IMR-90 (cell line): ENCODE measurements around the gene ZBTB7B. TPM values are rescaled to one million over a fixed set of nuclear protein-coding genes. Genes with fewer than 3 reads are reported as not detected.

Experiments used
- ATAC-seq: fragments of 200-7000 bp; cut with Tn5 transposase; 2 replicates; pipeline ENCODE4 v1.9.1; 2020; ENCODE audit warnings: low read depth, mild to moderate bottlenecking, moderate library complexity
- BruUV-seq: library from RNA; stranded (reverse); fragments of 400-500 nt; replicated peaks from 2 replicates; lab custom pipeline; 2021; lab: Mats Ljungman, UMichigan
- CTCF ChIA-PET: fragments of 300-600 bp; formaldehyde crosslinking; extraction: SDS; loops from one replicate; lab custom pipeline; 2021; ENCODE audit warnings: antibody characterized with exemption; lab: Yijun Ruan, JAX
- POLR2A ChIA-PET: fragments of 300-600 bp; sonication (Branson Sonifier 250); formaldehyde crosslinking; loops from one replicate; lab custom pipeline; 2022; ENCODE audit warnings: antibody characterized with exemption; ENCODE audit not compliant: unreplicated experiment; lab: Charles Lee
- DNase-seq: peaks from one replicate; pipeline ENCODE4 v3.0.0; 2013
- H2AFZ ChIP-seq: replicated peaks from 2 replicates; pipeline ENCODE3; 2013; ENCODE audit warnings: low read length, mild to moderate bottlenecking; ENCODE audit not compliant: poor library complexity
- H2AK5ac ChIP-seq: 2 replicates; pipeline ENCODE4 v1.6.1; 2013; ENCODE audit warnings: low read depth, low read length, inconsistent platforms
- H2AK9ac ChIP-seq: replicated peaks from 2 replicates; pipeline ENCODE3; 2013; ENCODE audit warnings: mild to moderate bottlenecking, low read depth, low read length, moderate library complexity; ENCODE audit not compliant: poor library complexity
- H2BK120ac ChIP-seq: 2 replicates; pipeline ENCODE4 v1.6.1; 2013; ENCODE audit warnings: low read depth, low read length, inconsistent platforms
- H2BK15ac ChIP-seq: 3 replicates; pipeline ENCODE4 v1.6.1; 2013; ENCODE audit warnings: low read depth, low read length, inconsistent platforms
- H2BK20ac ChIP-seq: 2 replicates; pipeline ENCODE4 v1.6.1; 2013; ENCODE audit warnings: low read depth, mild to moderate bottlenecking, inconsistent platforms, low read length, moderate library complexity
- H2BK5ac ChIP-seq: 2 replicates; pipeline ENCODE4 v1.6.1; 2013; ENCODE audit warnings: mild to moderate bottlenecking, low read depth, low read length, inconsistent platforms; ENCODE audit not compliant: poor library complexity, severe bottlenecking
- H3K14ac ChIP-seq: replicated peaks from 2 replicates; pipeline ENCODE4 v1.6.1; 2013; ENCODE audit warnings: low read depth, low read length, inconsistent platforms
- H3K18ac ChIP-seq: 2 replicates; pipeline ENCODE4 v1.6.1; 2013; ENCODE audit warnings: low read depth, low read length, control low read depth
- H3K23ac ChIP-seq: 2 replicates; pipeline ENCODE4 v1.6.1; 2013; ENCODE audit warnings: low read depth, low read length, inconsistent platforms
- H3K27ac ChIP-seq: 2 replicates; pipeline ENCODE4 v1.5.1; 2013; ENCODE audit warnings: mild to moderate bottlenecking, control low read depth, low read length; ENCODE audit not compliant: insufficient read depth
- H3K27me3 ChIP-seq: 2 replicates; pipeline ENCODE4 v1.6.1; 2013; ENCODE audit warnings: low read length; ENCODE audit not compliant: control insufficient read depth, insufficient read depth
- H3K36me3 ChIP-seq: 2 replicates; pipeline ENCODE4 v1.6.1; 2013; ENCODE audit warnings: low read length, mixed read lengths; ENCODE audit not compliant: control insufficient read depth, insufficient read depth
- H3K4ac ChIP-seq: 2 replicates; pipeline ENCODE4 v1.6.1; 2013; ENCODE audit warnings: low read depth, low read length, inconsistent platforms
- H3K4me1 ChIP-seq: 2 replicates; pipeline ENCODE4 v1.6.1; 2013; ENCODE audit warnings: low read length, mixed read lengths; ENCODE audit not compliant: control insufficient read depth, insufficient read depth
- H3K4me2 ChIP-seq: 2 replicates; pipeline ENCODE4 v1.6.1; 2013; ENCODE audit warnings: low read depth, mild to moderate bottlenecking, control low read depth, low read length, moderate library complexity
- H3K4me3 ChIP-seq: 2 replicates; pipeline ENCODE4 v1.5.1; 2013; ENCODE audit warnings: low read depth, mild to moderate bottlenecking, control low read depth, low read length, moderate library complexity; ENCODE audit not compliant: insufficient read depth
- H3K56ac ChIP-seq: 2 replicates; pipeline ENCODE4 v1.6.1; 2013; ENCODE audit warnings: low read length, inconsistent platforms; ENCODE audit not compliant: insufficient read depth; ENCODE audit errors: extremely low read depth
- H3K79me1 ChIP-seq, 2 experiments: 2 replicates each; pipeline ENCODE4 v1.6.1; 2013; ENCODE audit warnings: low read length in 2 of 2, inconsistent platforms in 1 of 2, low read depth in 1 of 2
- H3K9ac ChIP-seq: 2 replicates; pipeline ENCODE4 v1.6.1; 2013; ENCODE audit warnings: low read depth, low read length, control low read depth
- H3K9me1 ChIP-seq: 2 replicates; pipeline ENCODE4 v1.6.1; 2013; ENCODE audit warnings: low read length, inconsistent platforms; ENCODE audit not compliant: insufficient read depth
- H3K9me3 ChIP-seq: 2 replicates; pipeline ENCODE4 v1.6.1; 2013; ENCODE audit warnings: low read length; ENCODE audit not compliant: control insufficient read depth, insufficient read depth
- H4K20me1 ChIP-seq: 2 replicates; pipeline ENCODE4 v1.6.1; 2013; ENCODE audit warnings: low read length, inconsistent platforms; ENCODE audit not compliant: insufficient read depth
- H4K5ac ChIP-seq: 2 replicates; pipeline ENCODE4 v1.6.1; 2013; ENCODE audit warnings: mild to moderate bottlenecking, low read depth, low read length, control low read depth
- H4K8ac ChIP-seq, 2 experiments: 2 replicates each; pipeline ENCODE4 v1.6.1; 2013; ENCODE audit warnings: low read depth in 2 of 2, low read length in 2 of 2, control low read depth in 1 of 2, inconsistent platforms in 1 of 2
- H4K91ac ChIP-seq: 2 replicates; pipeline ENCODE4 v1.6.1; 2013; ENCODE audit warnings: low read depth, low read length, inconsistent platforms; ENCODE audit not compliant: insufficient read depth
- BHLHE40 ChIP-seq: fragments of 150-350 bp; IDR thresholded peaks from 2 replicates; pipeline ENCODE4 v1.6.1; 2016; ENCODE audit warnings: mild to moderate bottlenecking, low read depth, low read length
- CEBPB ChIP-seq: IDR thresholded peaks from 2 replicates; pipeline ENCODE4 v1.6.1; 2012; ENCODE audit warnings: low read depth, low read length, improper control_type of control experiment
- ELK1 ChIP-seq: fragments of 150-350 bp; IDR thresholded peaks from 2 replicates; pipeline ENCODE4 v1.6.1; 2016; ENCODE audit warnings: low read depth, mild to moderate bottlenecking, low read length, moderate library complexity, borderline replicate concordance
- FOS ChIP-seq: fragments of 150-350 bp; IDR thresholded peaks from 2 replicates; pipeline ENCODE4 v1.6.1; 2016; ENCODE audit warnings: low read depth, low read length
- MAFK ChIP-seq: IDR thresholded peaks from 2 replicates; pipeline ENCODE4 v1.6.1; 2012; ENCODE audit warnings: low read depth, low read length, improper control_type of control experiment
- MAZ ChIP-seq: IDR thresholded peaks from 2 replicates; pipeline ENCODE4 v1.6.1; 2012; ENCODE audit warnings: low read depth, mild to moderate bottlenecking, low read length, improper control_type of control experiment, moderate library complexity, borderline replicate concordance
- NFE2L2 ChIP-seq: fragments of 150-350 bp; IDR thresholded peaks from 2 replicates; pipeline ENCODE4 v1.6.1; 2016; ENCODE audit warnings: low read depth, mild to moderate bottlenecking, low read length
- POLR2A ChIP-seq: IDR thresholded peaks from 2 replicates; pipeline ENCODE4 v1.6.1; 2012; ENCODE audit warnings: mild to moderate bottlenecking, low read depth, low read length
- RAD21 ChIP-seq: IDR thresholded peaks from 2 replicates; pipeline ENCODE4 v1.6.1; 2012; ENCODE audit warnings: low read length, improper control_type of control experiment
- RCOR1 ChIP-seq: IDR thresholded peaks from 2 replicates; pipeline ENCODE4 v1.6.1; 2012; ENCODE audit warnings: mild to moderate bottlenecking, low read length, improper control_type of control experiment; ENCODE audit not compliant: insufficient replicate concordance
- RFX5 ChIP-seq: IDR thresholded peaks from 2 replicates; pipeline ENCODE4 v1.8.0; 2012; ENCODE audit warnings: low read depth, mild to moderate bottlenecking, low read length, moderate library complexity
- SMC3 ChIP-seq: fragments of 150-350 bp; IDR thresholded peaks from 2 replicates; pipeline ENCODE4 v1.6.1; 2016; ENCODE audit warnings: low read depth, mild to moderate bottlenecking, antibody characterized with exemption, low read length, moderate library complexity
- WGBS, 2 experiments: methylation state at CpG; one replicate each; pipeline versions ENCODE4 v1.1.5 to v1.1.7; 2013; ENCODE audit warnings: missing lambda C conversion rate in 2 of 2; ENCODE audit not compliant: insufficient read length in 1 of 2; ENCODE audit errors: extremely low coverage in 2 of 2; 5-methylcytosine and 5-hydroxymethylcytosine counted together
- dilution Hi-C: fragments of 300-500 bp; cut with HindIII; formaldehyde crosslinking; loops from one replicate; pipeline ENCODE4 v1.14.3; 2018; ENCODE audit warnings: low sequenced_read_pairs; ENCODE audit not compliant: unreplicated experiment
- in situ Hi-C: fragments of 300-500 bp; cut with MboI; formaldehyde crosslinking; loops from 3 replicates; pipeline ENCODE4 v1.14.3; 2019; ENCODE audit warnings: low sequenced_read_pairs, inconsistent platforms, mixed read lengths
- intact Hi-C: fragments of 100-400 bp; cut with micrococcal nuclease; formaldehyde crosslinking; loops from 2 replicates; pipeline ENCODE4 v1.10.0; 2022
- polyA plus RNA-seq, 3 experiments: library from polyadenylated mRNA; depleted of rRNA; stranded (reverse); fragments of >200 nt; gene quantifications; 2 replicates each; pipeline ENCODE4 v1.2.3, GENCODE V29; 2012; ENCODE audit warnings: low replicate concordance in 1 of 3
- total RNA-seq: library from RNA; depleted of rRNA; stranded (reverse); fragments of >200 nt; gene quantifications from 2 replicates; pipeline ENCODE4 v1.2.3, GENCODE V29; 2012
- TF ChIP-seq, protein P1 (sequence below): fragments of 150-350 bp; IDR thresholded peaks from 2 replicates; pipeline ENCODE4 v1.6.1; 2017; ENCODE audit warnings: mild to moderate bottlenecking, antibody characterized with exemption, low read length, low read depth

The ZBTB7B gene
- total and polyA plus RNA-seq, 2 of the 4 experiments (the other 2 are of a cell fraction), result 7.7 to 17.4 TPM

- Histone ChIP-seq H4K91ac (no peak overlapping the region), H2BK20ac (no peak overlapping the region), H3K79me1 (peaks cover 10 to 17% of the 10 kb centered on the region in 2 experiments), H3K14ac (0 out of 2 replicates have a peak overlapping the region, but pooled peaks have one; percentile 27), H3K27ac (no peak overlapping the region), H3K4ac (no peak overlapping the region), H3K4me1 (peaks cover 4% of the 10 kb centered on the region; the same call in 1 of the 2 replicates), H2BK120ac (no peak overlapping the region), H3K9me1 (peaks cover 3% of the 10 kb centered on the region; the same call in 1 of the 2 replicates), H4K20me1 (peaks cover 17% of the 10 kb centered on the region), H2AK9ac (no peak overlapping the region), H3K9me3 (no peaks in the 10 kb centered on the region), H2BK15ac (no peak overlapping the region), H3K4me2 (peak overlapping the region; percentile 57), H2AK5ac (no peak overlapping the region), H3K56ac (no peak overlapping the region), H3K36me3 (peaks cover 15% of the 10 kb centered on the region; the same call in 1 of the 2 replicates), H3K27me3 (no peaks in the 10 kb centered on the region), H3K23ac (peak overlapping the region; percentile 63; the same call in 1 of the 2 replicates), H3K18ac (no peak overlapping the region), H3K4me3 (peak overlapping the region; percentile 90), H4K5ac (no peak overlapping the region), H2BK5ac (no peak overlapping the region), H2AFZ (peak overlapping the region; percentile 96), H4K8ac (peak overlapping the region in 1 of 2 experiments; percentile 24; a peak in 1 of 4 replicates), H3K9ac (peak overlapping the region; percentile 17)
- TF ChIP-seq NFE2L2 (no peak), RAD21 (no peak), BHLHE40 (0 out of 2 replicates have a peak, but pooled peaks have one; percentile 44), CEBPB (no peak), MAFK (no peak), RCOR1 (peak; percentile 24), RFX5 (no peak), FOS (no peak), ELK1 (no peak), POLR2A (no peak), SMC3 (no peak), MAZ (peak; percentile 28; the same call in 1 of the 2 replicates)
- TF ChIP-seq, protein P1, sequence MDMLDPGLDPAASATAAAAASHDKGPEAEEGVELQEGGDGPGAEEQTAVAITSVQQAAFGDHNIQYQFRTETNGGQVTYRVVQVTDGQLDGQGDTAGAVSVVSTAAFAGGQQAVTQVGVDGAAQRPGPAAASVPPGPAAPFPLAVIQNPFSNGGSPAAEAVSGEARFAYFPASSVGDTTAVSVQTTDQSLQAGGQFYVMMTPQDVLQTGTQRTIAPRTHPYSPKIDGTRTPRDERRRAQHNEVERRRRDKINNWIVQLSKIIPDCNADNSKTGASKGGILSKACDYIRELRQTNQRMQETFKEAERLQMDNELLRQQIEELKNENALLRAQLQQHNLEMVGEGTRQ, result no peak
- peak; percentile 29 for DNase-seq
- in situ Hi-C loops (no loop called here), intact Hi-C loops (loop anchor here (5.0 kb wide), 1 partner anchor 107 kb away; the partner anchor contains the start of gene PBXIP1), dilution Hi-C loops (no loop called here)
- ATAC-seq, result peak; percentile 45
- TSS peak; percentile 74 for BruUV-seq
- POLR2A ChIA-PET, result no interaction called here
- CTCF ChIA-PET, result interaction anchor here (0.6 to 2.3 kb wide), 3 partner anchors 21 to 579 kb away, joined by 5 to 9 read pairs (median 7); no protein-coding TSS in a partner anchor
- no CpG with 5 or more reads among the region's 14 CpGs for WGBS, 2 experiments
Observed at GRCh38 chr1:155064111-155064831, 61.7 kb downstream of the ZBTB7B start.
